Astrocyte (in vitro differentiated cells and primary cell): ENCODE data around the gene HTN3. TPM values are rescaled to one million over a fixed set of nuclear protein-coding genes. Genes with fewer than 3 reads are reported as not detected.

Experiments
- DNase-seq: peaks from one replicate; pipeline ENCODE4 v3.0.0-alpha.2; 2010; ENCODE audit warnings: low read depth
- FAIRE-seq: peaks from 2 replicates; lab custom pipeline; 2011; peaks lifted over from hg19 to GRCh38; lab: Jason Lieb, UNC
- H2AFZ ChIP-seq: 2 replicates; pipeline ENCODE4 v1.6.0; 2012; ENCODE audit warnings: low read depth, low read length, inconsistent platforms
- H3K27ac ChIP-seq: 2 replicates; pipeline ENCODE4 v1.5.1; 2011; ENCODE audit warnings: low read depth, low read length, inconsistent platforms
- H3K27me3 ChIP-seq: 2 replicates; pipeline ENCODE4 v1.6.0; 2011; ENCODE audit warnings: low read length, inconsistent platforms; ENCODE audit not compliant: insufficient read depth
- H3K36me3 ChIP-seq: 2 replicates; pipeline ENCODE4 v1.5.1; 2011; ENCODE audit warnings: low read length, inconsistent platforms; ENCODE audit not compliant: insufficient read depth
- H3K4me1 ChIP-seq: 2 replicates; pipeline ENCODE4 v1.5.1; 2011; ENCODE audit warnings: low read length, inconsistent platforms; ENCODE audit not compliant: insufficient read depth
- H3K4me2 ChIP-seq: 2 replicates; pipeline ENCODE4 v1.6.0; 2012; ENCODE audit warnings: low read length, inconsistent platforms
- H3K4me3 ChIP-seq: 2 replicates; pipeline ENCODE4 v1.5.1; 2011; ENCODE audit warnings: low read depth, mild to moderate bottlenecking, low read length, inconsistent platforms; ENCODE audit not compliant: insufficient read depth
- H3K79me2 ChIP-seq: 2 replicates; pipeline ENCODE4 v1.6.0; 2012; ENCODE audit warnings: mild to moderate bottlenecking, low read length, inconsistent platforms; ENCODE audit not compliant: insufficient read depth
- H3K9ac ChIP-seq: 2 replicates; pipeline ENCODE4 v1.6.0; 2012; ENCODE audit warnings: mild to moderate bottlenecking, low read length, inconsistent platforms
- H3K9me3 ChIP-seq: 2 replicates; pipeline ENCODE4 v1.5.1; 2012; ENCODE audit warnings: low read depth, mild to moderate bottlenecking, low read length, inconsistent platforms; ENCODE audit not compliant: insufficient read depth
- H4K20me1 ChIP-seq: 2 replicates; pipeline ENCODE4 v1.6.0; 2012; ENCODE audit warnings: low read length, inconsistent platforms; ENCODE audit not compliant: insufficient read depth
- H3K27ac Mint-ChIP-seq: one replicate; pipeline ENCODE4 v1.8.0; 2021; ENCODE audit warnings: mild to moderate bottlenecking, mixed read lengths; ENCODE audit not compliant: unreplicated experiment
- H3K27me3 Mint-ChIP-seq: one replicate; pipeline ENCODE4 v1.8.0; 2021; ENCODE audit warnings: low read depth, mixed read lengths; ENCODE audit not compliant: unreplicated experiment
- H3K36me3 Mint-ChIP-seq: one replicate; pipeline ENCODE4 v1.8.0; 2021; ENCODE audit warnings: low read depth, mixed read lengths; ENCODE audit not compliant: unreplicated experiment
- H3K4me1 Mint-ChIP-seq: one replicate; pipeline ENCODE4 v1.8.0; 2021; ENCODE audit warnings: low read depth, mixed read lengths; ENCODE audit not compliant: unreplicated experiment
- H3K4me3 Mint-ChIP-seq: one replicate; pipeline ENCODE4 v1.8.0; 2021; ENCODE audit warnings: mild to moderate bottlenecking, moderate library complexity, mixed read lengths; ENCODE audit not compliant: unreplicated experiment
- H3K9me3 Mint-ChIP-seq: one replicate; pipeline ENCODE4 v1.8.0; 2021; ENCODE audit warnings: mild to moderate bottlenecking, mixed read lengths; ENCODE audit not compliant: unreplicated experiment
- EZH2 ChIP-seq: IDR thresholded peaks from 2 replicates; pipeline ENCODE4 v1.6.1; 2012; ENCODE audit warnings: mild to moderate bottlenecking, low read length, inconsistent platforms; ENCODE audit not compliant: insufficient read depth
- total RNA-seq: library from RNA; stranded (reverse); gene quantifications from 2 replicates; pipeline ENCODE4 v1.2.1, GENCODE V29; 2021
- TF ChIP-seq, protein P1 (sequence below): IDR thresholded peaks from 2 replicates; pipeline ENCODE4 v1.5.1; 2011; ENCODE audit warnings: low read depth, mild to moderate bottlenecking, inconsistent platforms, low read length, moderate library complexity; ENCODE audit not compliant: insufficient read depth

The HTN3 gene
- total RNA-seq, 1 donor from 2014 or later = not detected

DNA sequence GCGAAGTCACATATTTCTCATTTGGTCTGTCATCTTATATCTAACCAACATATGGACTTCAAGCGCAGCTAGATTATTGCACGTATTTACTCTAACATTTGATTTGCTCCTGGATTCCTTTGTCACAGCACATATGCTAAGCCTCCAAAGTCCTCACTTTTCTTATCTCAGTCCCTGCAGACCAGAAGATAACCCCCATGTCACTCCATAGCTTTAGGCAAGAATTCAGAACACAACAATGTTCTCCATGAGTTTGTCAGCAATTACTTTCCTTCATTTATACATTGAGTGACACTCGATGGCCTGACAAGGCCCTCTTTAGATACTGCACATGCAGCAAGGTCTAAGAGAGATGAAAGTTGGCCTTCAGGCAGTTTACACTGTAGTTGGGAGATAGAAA lies 37.2 kb upstream of the HTN3 start:
- Histone ChIP-seq H4K20me1 (no peaks in the 10 kb centered on the region), H3K27ac (no peak overlapping the region), H3K9me3 (no peaks in the 10 kb centered on the region), H3K9ac (no peak overlapping the region), H3K4me1 (no peaks in the 10 kb centered on the region), H3K4me3 (no peak overlapping the region), H2AFZ (no peak overlapping the region), H3K27me3 (no peaks in the 10 kb centered on the region), H3K4me2 (no peak overlapping the region), H3K79me2 (no peaks in the 10 kb centered on the region), H3K36me3 (no peaks in the 10 kb centered on the region)
- Mint-ChIP-seq H3K9me3 (no peaks in the 10 kb centered on the region), H3K36me3 (no peaks in the 10 kb centered on the region), H3K27ac (no peak overlapping the region), H3K4me1 (no peaks in the 10 kb centered on the region), H3K4me3 (no peak overlapping the region), H3K27me3 (no peaks in the 10 kb centered on the region)
- TF ChIP-seq, protein P1, sequence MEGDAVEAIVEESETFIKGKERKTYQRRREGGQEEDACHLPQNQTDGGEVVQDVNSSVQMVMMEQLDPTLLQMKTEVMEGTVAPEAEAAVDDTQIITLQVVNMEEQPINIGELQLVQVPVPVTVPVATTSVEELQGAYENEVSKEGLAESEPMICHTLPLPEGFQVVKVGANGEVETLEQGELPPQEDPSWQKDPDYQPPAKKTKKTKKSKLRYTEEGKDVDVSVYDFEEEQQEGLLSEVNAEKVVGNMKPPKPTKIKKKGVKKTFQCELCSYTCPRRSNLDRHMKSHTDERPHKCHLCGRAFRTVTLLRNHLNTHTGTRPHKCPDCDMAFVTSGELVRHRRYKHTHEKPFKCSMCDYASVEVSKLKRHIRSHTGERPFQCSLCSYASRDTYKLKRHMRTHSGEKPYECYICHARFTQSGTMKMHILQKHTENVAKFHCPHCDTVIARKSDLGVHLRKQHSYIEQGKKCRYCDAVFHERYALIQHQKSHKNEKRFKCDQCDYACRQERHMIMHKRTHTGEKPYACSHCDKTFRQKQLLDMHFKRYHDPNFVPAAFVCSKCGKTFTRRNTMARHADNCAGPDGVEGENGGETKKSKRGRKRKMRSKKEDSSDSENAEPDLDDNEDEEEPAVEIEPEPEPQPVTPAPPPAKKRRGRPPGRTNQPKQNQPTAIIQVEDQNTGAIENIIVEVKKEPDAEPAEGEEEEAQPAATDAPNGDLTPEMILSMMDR = no peak
- TF ChIP-seq EZH2 = no peak
- FAIRE-seq = no peak
- no peak for DNase-seq

DNA sequence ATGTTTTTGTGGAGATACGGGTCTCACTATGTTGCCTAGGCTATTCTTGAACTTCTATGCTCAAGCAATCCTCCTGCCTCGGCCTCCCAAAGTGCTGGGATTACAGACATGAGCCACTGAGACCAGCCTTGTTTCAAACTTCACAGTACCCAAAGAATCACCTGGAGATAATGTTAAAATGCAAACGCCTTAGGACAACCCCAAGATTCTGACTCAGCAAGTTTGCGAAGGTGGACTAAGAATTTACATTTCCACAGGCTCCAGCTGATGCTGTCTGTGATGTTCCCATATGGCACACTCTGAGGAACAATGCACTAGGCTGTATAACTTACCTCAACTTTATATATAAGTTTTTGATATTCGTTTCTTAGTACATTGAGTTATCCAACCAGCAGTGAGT lies 33.5 kb upstream of the HTN3 start:
- no peaks in the 10 kb centered on the region for H3K27me3 ChIP-seq
- H4K20me1 ChIP-seq = no peaks in the 10 kb centered on the region
- Mint-ChIP-seq H3K4me1 (no peaks in the 10 kb centered on the region), H3K36me3 (no peaks in the 10 kb centered on the region), H3K9me3 (no peaks in the 10 kb centered on the region), H3K4me3 (no peak overlapping the region), H3K27me3 (no peaks in the 10 kb centered on the region), H3K27ac (no peak overlapping the region)
- H3K36me3 ChIP-seq = no peaks in the 10 kb centered on the region
- no peak for FAIRE-seq
- no peaks in the 10 kb centered on the region for H3K9me3 ChIP-seq
- H3K4me3 ChIP-seq = no peak overlapping the region
- no peak for DNase-seq
- H3K4me1 ChIP-seq = no peaks in the 10 kb centered on the region
- no peak for TF ChIP-seq EZH2
- no peak overlapping the region for H3K9ac ChIP-seq
- H3K27ac ChIP-seq = no peak overlapping the region
- H2AFZ ChIP-seq = no peak overlapping the region
- H3K4me2 ChIP-seq = no peak overlapping the region
- H3K79me2 ChIP-seq = no peaks in the 10 kb centered on the region

DNA sequence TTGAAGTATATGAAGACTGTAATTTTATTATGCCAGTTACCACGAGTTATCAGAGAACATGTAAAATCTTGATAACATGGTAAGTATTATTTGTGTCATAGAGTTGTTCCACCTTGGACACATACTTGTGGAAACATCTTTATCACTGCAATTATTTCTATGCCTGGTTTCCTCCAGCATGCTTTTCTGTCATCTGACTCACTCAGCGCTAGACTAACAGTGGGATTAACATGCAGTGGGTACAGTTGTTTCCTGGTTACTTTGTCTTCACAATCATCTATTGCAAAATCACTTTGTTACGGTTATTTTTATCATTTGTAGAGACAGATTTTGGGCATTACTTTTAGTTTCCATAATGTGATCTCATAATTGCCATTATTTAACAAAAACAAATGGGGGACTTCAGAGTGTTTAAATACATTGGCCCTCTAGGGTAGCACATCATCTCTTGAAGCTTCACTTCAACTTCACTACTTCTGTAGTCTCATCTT lies 32.7 kb upstream of the HTN3 start, which contains the start of gene STATH:
TSS of gene STATH (plus strand) at position 441 of the 491 bp plus-strand sequence. CDS start 2,472 bp downstream, outside the sequence.
- Histone ChIP-seq H4K20me1 (no peaks in the 10 kb centered on the region), H3K4me2 (no peak within 1 kb of the TSS), H3K27me3 (no peaks in the 10 kb centered on the region), H2AFZ (no peak within 1 kb of the TSS), H3K9ac (no peak within 1 kb of the TSS), H3K4me1 (no peaks in the 10 kb centered on the region), H3K4me3 (no peak within 1 kb of the TSS), H3K79me2 (no peaks in the 10 kb centered on the region), H3K9me3 (no peaks in the 10 kb centered on the region), H3K36me3 (no peaks in the 10 kb centered on the region), H3K27ac (no peak within 1 kb of the TSS)
- FAIRE-seq (no peak), DNase-seq (no peak)
- H3K27ac Mint-ChIP-seq = no peak within 1 kb of the TSS
- TF ChIP-seq, protein P1 = no peak
- H3K4me3 Mint-ChIP-seq = no peak within 1 kb of the TSS
- no peaks in the 10 kb centered on the region for H3K27me3 Mint-ChIP-seq
- no peaks in the 10 kb centered on the region for H3K36me3 Mint-ChIP-seq
- no peaks in the 10 kb centered on the region for H3K9me3 Mint-ChIP-seq
- no peaks in the 10 kb centered on the region for H3K4me1 Mint-ChIP-seq
